GM19397 (cell line): Measurements from ENCODE around the gene ZNF28.
"Not testable (repeated sequence)": the region's sequence is repeated elsewhere in the genome, so short reads cannot be mapped to it uniquely, and the experiment has no call there.

Source experiments
- ATAC-seq: cut with Tn5 transposase; IDR thresholded peaks from one replicate; pipeline ENCODE4 v1.9.1; 2021; ENCODE audit warnings: mild to moderate bottlenecking, moderate library complexity; ENCODE audit not compliant: unreplicated experiment

ZNF28 gene

GRCh38 chr19:52782864-52783263 lies 38.6 kb downstream of the ZNF28 start:
- ATAC-seq: not testable (repeated sequence)

DNA sequence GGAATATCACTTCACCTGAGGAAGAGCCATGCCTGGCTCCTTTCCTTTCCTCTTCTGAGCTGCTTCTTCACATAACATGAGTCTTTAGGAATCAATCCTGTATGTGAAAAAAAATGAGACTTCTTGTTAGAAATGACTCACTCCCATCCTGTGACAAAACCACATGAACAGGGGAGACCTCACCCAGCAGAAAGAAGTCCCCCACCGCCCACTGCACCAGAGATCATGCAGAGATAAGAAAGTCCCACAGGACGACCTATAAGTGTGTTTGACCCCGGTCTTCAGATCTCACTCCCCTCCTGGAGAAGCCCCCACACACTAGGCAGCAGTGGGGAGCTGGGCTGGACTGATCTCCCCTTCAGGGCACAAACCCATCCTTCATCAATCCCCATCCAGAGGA lies 42.6 kb downstream of the ZNF28 start:
- ATAC-seq: no peak

DNA sequence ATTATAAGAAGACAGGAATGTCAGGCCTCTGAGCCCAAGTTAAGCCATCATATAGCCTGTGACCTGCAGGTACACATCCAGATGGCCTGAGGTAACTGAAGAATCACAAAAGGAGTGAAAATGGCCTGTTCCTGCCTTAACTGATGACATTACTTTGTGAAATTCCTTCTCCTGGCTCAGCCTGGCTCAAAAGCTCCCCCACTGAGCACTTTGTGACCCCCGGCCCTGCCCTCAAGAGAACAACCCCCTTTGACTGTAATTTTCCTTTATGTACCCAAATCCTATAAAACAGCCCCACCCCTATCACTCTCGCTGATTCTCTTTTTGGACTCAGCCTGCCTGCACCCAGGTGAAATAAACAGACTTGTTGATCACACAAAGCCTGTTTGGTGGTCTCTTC lies 65.0 kb downstream of the ZNF28 start:
- not testable (repeated sequence) for ATAC-seq

GRCh38 chr19:52749780-52750179 lies 71.7 kb downstream of the ZNF28 start:
- no peak for ATAC-seq

- ATAC-seq: no peak
These were observed 73.0 kb downstream of the ZNF28 start for GRCh38 chr19:52748336-52748950.
